Spleen (tissue), 11 donors: ENCODE measurements around the gene ITGA2B. TPM values are rescaled to one million over a fixed set of nuclear protein-coding genes. Genes with fewer than 3 reads are reported as not detected.
A peak's percentile ranks its signal among the peaks of the same experiment; 100 is the strongest.

Experiments
- DNase-seq: peaks from one replicate; pipeline ENCODE4 v3.0.0-alpha.2; 2020
- H3K27ac ChIP-seq, 8 donors: fragments of 200-600 bp; sonication (generic) in 7 of 8; 1 replicate in 4 of 8; 2 replicates in 4 of 8; pipeline versions ENCODE4 v1.5.0 to v1.8.0; 2016 to 2021; ENCODE audit warnings: inconsistent platforms in 4 of 8, mild to moderate bottlenecking in 4 of 8, moderate library complexity in 1 of 8
- H3K27me3 ChIP-seq, 7 donors: fragments of 200-600 bp; sonication (generic) in 6 of 7; replicated peaks in 1 of 7; 1 replicate in 4 of 7; 2 replicates in 3 of 7; pipeline versions ENCODE4 v1.5.0 to v1.8.0; 2016 to 2021; ENCODE audit warnings: inconsistent platforms in 3 of 7, mild to moderate bottlenecking in 1 of 7
- H3K36me3 ChIP-seq, 6 donors: fragments of 200-600 bp; sonication (generic) in 5 of 6; 1 replicate in 4 of 6; 2 replicates in 2 of 6; pipeline versions ENCODE4 v1.5.0 to v1.8.0; 2016 to 2021; ENCODE audit warnings: inconsistent platforms in 2 of 6
- H3K4me1 ChIP-seq, 6 donors: fragments of 200-600 bp; sonication (generic) in 5 of 6; 1 replicate in 3 of 6; 2 replicates in 3 of 6; pipeline versions ENCODE4 v1.5.0 to v1.8.0; 2016 to 2021; ENCODE audit warnings: inconsistent platforms in 3 of 6
- H3K4me3 ChIP-seq, 8 donors: fragments of 200-600 bp; sonication (generic) in 7 of 8; 1 replicate in 4 of 8; 2 replicates in 4 of 8; pipeline versions ENCODE4 v1.5.0 to v1.8.0; 2016 to 2021; ENCODE audit warnings: inconsistent platforms in 4 of 8, mild to moderate bottlenecking in 4 of 8, moderate library complexity in 2 of 8
- H3K9me3 ChIP-seq, 8 donors: fragments of 200-600 bp; sonication (generic) in 7 of 8; 1 replicate in 4 of 8; 2 replicates in 4 of 8; pipeline versions ENCODE4 v1.5.0 to v1.8.0; 2016 to 2021; ENCODE audit warnings: inconsistent platforms in 4 of 8
- POLR2A ChIP-seq, 3 donors: fragments of 450-650 bp; IDR thresholded peaks; one replicate each; pipeline ENCODE4 v1.5.1; 2017; ENCODE audit warnings: antibody characterized with exemption in 3 of 3, mild to moderate bottlenecking in 1 of 3
- POLR2AphosphoS5 ChIP-seq, 3 donors: sonication (generic); formaldehyde crosslinking; IDR thresholded peaks; one replicate each; pipeline ENCODE4 v1.5.1; 2017; ENCODE audit warnings: antibody characterized with exemption in 3 of 3
- WGBS, 5 donors: extraction: QIAGEN DNeasy Blood & Tissue Kit in 3 of 5; methylation state at CpG; one replicate each; pipeline versions ENCODE4 v1.1.5 to v1.1.7; 2013 to 2018; 5-methylcytosine and 5-hydroxymethylcytosine counted together
- intact Hi-C: fragments of 100-400 bp; cut with DNase I; formaldehyde crosslinking; loops from one replicate; pipeline ENCODE4 v1.15.0; 2023; ENCODE audit warnings: low total_unique reads
- polyA plus RNA-seq, 3 donors: library from polyadenylated mRNA; stranded (reverse); fragments of 200-250 nt; gene quantifications; one replicate each; pipeline ENCODE4 v1.2.1, GENCODE V29; 2013
- small RNA-seq, 4 donors: library from RNA; depleted of rRNA; stranded (forward); fragments of <200 nt; gene quantifications; one replicate each; pipeline ENCODE3, GENCODE V24; 2016
- total RNA-seq, 7 donors: library from RNA; depleted of rRNA in 3 of 7; stranded (reverse); fragments of >200 nt in 3 of 7; fragmentation: NEBNext Ultra II Directional in 4 of 7; extraction: Animal tissue kit (Norgen Biotek cat#: 25700) in 4 of 7; gene quantifications; one replicate each; pipeline versions ENCODE4 v1.1.0 to v1.2.1, GENCODE V29; 2016 to 2021
- TF ChIP-seq, protein P1 (sequence below), 11 experiments: fragments of 200-600 bp in 7 of 11; fragments of 450-650 bp in 4 of 11; sonication (generic) in 4 of 11; IDR thresholded peaks in 8 of 11; conservative IDR thresholded peaks in 3 of 11; 1 replicate in 7 of 11; 2 replicates in 4 of 11; pipeline versions ENCODE4 v1.4.0 to v1.8.0; 2016 to 2021; ENCODE audit warnings: antibody characterized with exemption in 11 of 11, inconsistent platforms in 4 of 11, mild to moderate bottlenecking in 1 of 11
- donor health status: healthy with polysubstance abuse.
- donor health status: DM: no; HTN: no; CAD: no; lungs with moderate emphysema.
- donor health status: DM: no; HTN: no; CAD: no.
- donor health status: Bipolar disorder and iron deficiency.
- donor health status: healthy.
- donor health status: DM: no; HTN: no; CAD: no.
- donor health status: DM: yes; HTN: yes; CAD: no.

The ITGA2B gene
- total and polyA plus RNA-seq, 10 donors: 0.93 to 36.7 (median 23.0) TPM

DNA sequence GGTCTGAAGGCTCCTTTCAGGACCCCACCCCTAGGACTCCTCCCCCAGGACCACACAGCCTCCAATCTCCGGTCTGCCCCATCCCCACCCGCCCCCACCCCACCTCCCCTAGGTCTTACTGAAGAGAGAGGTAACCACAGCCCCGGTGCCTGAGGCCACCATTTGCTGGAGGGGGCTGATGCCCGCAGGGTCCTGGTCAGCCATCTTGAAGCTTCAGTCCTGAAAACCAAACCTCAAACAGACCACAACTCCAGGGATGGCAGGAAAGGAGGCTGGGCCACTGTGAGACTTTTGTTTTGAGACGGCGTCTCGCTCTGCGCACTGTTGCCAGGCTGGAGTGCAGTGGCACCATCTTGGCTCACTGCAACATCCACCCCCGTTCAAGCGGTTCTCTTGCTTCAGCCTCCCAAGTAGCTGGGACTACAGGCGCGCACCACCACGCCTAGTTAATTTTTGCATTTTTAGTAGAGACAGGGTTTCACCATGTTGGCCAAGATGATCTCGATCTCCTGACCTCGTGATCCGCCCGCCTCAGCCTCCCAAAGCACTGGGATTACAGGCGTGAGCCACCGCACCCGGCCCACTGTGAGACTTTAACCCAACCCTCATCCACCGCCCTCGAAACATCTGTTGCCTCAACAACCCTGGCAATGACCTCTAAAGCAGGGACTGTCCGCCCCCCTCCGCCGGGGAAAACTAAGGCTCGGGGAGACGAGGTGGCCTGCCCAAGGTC, 65.9 kb downstream of the ITGA2B start:
- no peaks in the 10 kb centered on the region for H3K27me3 ChIP-seq
- WGBS, 5 donors: 67 to 78% (median 69%) methylated on average over 22 to 27 of the region's 27 CpGs
- no peak for DNase-seq
- intact Hi-C loops: loop anchor here (2.0 kb wide), 1 partner anchor 105 kb away; the partner anchor contains the start of gene UBTF
- peak overlapping the region; percentile 84 to 99 (median 94) for H3K4me3 ChIP-seq
- peaks cover 0 to 41% (median 34%) of the 10 kb centered on the region in 6 donors for H3K36me3 ChIP-seq
- peaks cover 15 to 69% (median 43%) of the 10 kb centered on the region in 6 donors for H3K4me1 ChIP-seq
- TF ChIP-seq POLR2A (IDR thresholded peaks at IDR 0.05): no peak
- TF ChIP-seq, protein P1, sequence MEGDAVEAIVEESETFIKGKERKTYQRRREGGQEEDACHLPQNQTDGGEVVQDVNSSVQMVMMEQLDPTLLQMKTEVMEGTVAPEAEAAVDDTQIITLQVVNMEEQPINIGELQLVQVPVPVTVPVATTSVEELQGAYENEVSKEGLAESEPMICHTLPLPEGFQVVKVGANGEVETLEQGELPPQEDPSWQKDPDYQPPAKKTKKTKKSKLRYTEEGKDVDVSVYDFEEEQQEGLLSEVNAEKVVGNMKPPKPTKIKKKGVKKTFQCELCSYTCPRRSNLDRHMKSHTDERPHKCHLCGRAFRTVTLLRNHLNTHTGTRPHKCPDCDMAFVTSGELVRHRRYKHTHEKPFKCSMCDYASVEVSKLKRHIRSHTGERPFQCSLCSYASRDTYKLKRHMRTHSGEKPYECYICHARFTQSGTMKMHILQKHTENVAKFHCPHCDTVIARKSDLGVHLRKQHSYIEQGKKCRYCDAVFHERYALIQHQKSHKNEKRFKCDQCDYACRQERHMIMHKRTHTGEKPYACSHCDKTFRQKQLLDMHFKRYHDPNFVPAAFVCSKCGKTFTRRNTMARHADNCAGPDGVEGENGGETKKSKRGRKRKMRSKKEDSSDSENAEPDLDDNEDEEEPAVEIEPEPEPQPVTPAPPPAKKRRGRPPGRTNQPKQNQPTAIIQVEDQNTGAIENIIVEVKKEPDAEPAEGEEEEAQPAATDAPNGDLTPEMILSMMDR (IDR thresholded peaks at IDR 0.05 in 8 of 11, conservative IDR thresholded peaks at IDR 0.05 in 3 of 11): no peak
- no peak for TF ChIP-seq POLR2AphosphoS5 (IDR thresholded peaks at IDR 0.05)
- H3K27ac ChIP-seq: peak overlapping the region in 2 of 8 donors; percentile 94 to 98
- H3K9me3 ChIP-seq: no peaks in the 10 kb centered on the region

GRCh38 chr17:44322236-44322895, 67.1 kb downstream of the ITGA2B start:
- Histone ChIP-seq H3K27me3 (peaks cover 0 to 10% (median 0%) of the 10 kb centered on the region in 7 donors), H3K36me3 (peaks cover 0 to 41% (median 34%) of the 10 kb centered on the region in 6 donors), H3K4me3 (no peak overlapping the region), H3K27ac (no peak overlapping the region), H3K4me1 (peaks cover 15 to 64% (median 41%) of the 10 kb centered on the region in 6 donors), H3K9me3 (no peaks in the 10 kb centered on the region)
- no peak for DNase-seq
- 93 to 98% (median 95%) methylated on average over 11 of the region's 11 CpGs for WGBS, 5 donors
- TF ChIP-seq POLR2A (IDR thresholded peaks at IDR 0.05) (no peak), POLR2AphosphoS5 (IDR thresholded peaks at IDR 0.05) (no peak)
- TF ChIP-seq, protein P1 (IDR thresholded peaks at IDR 0.05 in 8 of 11, conservative IDR thresholded peaks at IDR 0.05 in 3 of 11): no peak
- intact Hi-C loops: no loop called here

Small RNA genes lying within 50 kb of the gene (small RNA-seq; reads per million reads assigned to genes)
- 0 reads per million in 4 donors for gene RN7SL258P

Other genes with a start within 250 kb of the ITGA2B start
- gene HROB, start 247.7 kb downstream of the ITGA2B start, total RNA-seq: 1 to 10 TPM; 1.3 to 4.1 (median 1.8) TPM
- gene HROB, start 247.7 kb downstream of the ITGA2B start, polyA plus RNA-seq: 1 to 10 TPM in 2 of 3 donors, under 1 TPM in 1; 0.83 to 1.0 (median 1.0) TPM
- under 1 TPM in 1 of 7 donors, not detected in 6; 0.57 TPM for gene ASB16, start 218.9 kb downstream of the ITGA2B start, total RNA-seq
- gene ASB16, start 218.9 kb downstream of the ITGA2B start, polyA plus RNA-seq: under 1 TPM in 2 of 3 donors, not detected in 1; 0.09 to 0.16 TPM
- 10 to 100 TPM; 41.9 to 59.0 (median 43.8) TPM for gene TMUB2, start 202.7 kb downstream of the ITGA2B start, total RNA-seq
- 10 to 100 TPM; 26.8 to 49.4 (median 43.1) TPM for gene TMUB2, start 202.7 kb downstream of the ITGA2B start, polyA plus RNA-seq
- 10 to 100 TPM; 51.3 to 96.2 (median 68.4) TPM for gene ATXN7L3, start 189.8 kb downstream of the ITGA2B start, total RNA-seq
- 10 to 100 TPM; 25.2 to 55.5 (median 27.2) TPM for gene ATXN7L3, start 189.8 kb downstream of the ITGA2B start, polyA plus RNA-seq
- gene UBTF, start 170.0 kb downstream of the ITGA2B start, total RNA-seq: 100 to 1,000 TPM in 3 of 7 donors, 10 to 100 TPM in 4; 77.0 to 113 (median 94.8) TPM
- 10 to 100 TPM; 43.2 to 67.0 (median 43.9) TPM for gene UBTF, start 170.0 kb downstream of the ITGA2B start, polyA plus RNA-seq
- gene SLC4A1, start 121.5 kb downstream of the ITGA2B start, total RNA-seq: 100 to 1,000 TPM in 1 of 7 donors, 10 to 100 TPM in 4, 1 to 10 TPM in 2; 2.2 to 315 (median 10.5) TPM
- gene SLC4A1, start 121.5 kb downstream of the ITGA2B start, polyA plus RNA-seq: 10 to 100 TPM in 1 of 3 donors, under 1 TPM in 2; 0.04 to 14.7 (median 0.30) TPM
- gene RUNDC3A, start 81.0 kb downstream of the ITGA2B start, total RNA-seq: 10 to 100 TPM in 1 of 7 donors, 1 to 10 TPM in 5, under 1 TPM in 1; 0.95 to 12.5 (median 2.0) TPM
- gene RUNDC3A, start 81.0 kb downstream of the ITGA2B start, polyA plus RNA-seq: 10 to 100 TPM in 1 of 3 donors, 1 to 10 TPM in 1, under 1 TPM in 1; 0.48 to 14.6 (median 1.2) TPM
- 100 to 1,000 TPM in 4 of 7 donors, 10 to 100 TPM in 3; 76.1 to 214 (median 104) TPM for gene SLC25A39, start 64.8 kb downstream of the ITGA2B start, total RNA-seq
- 100 to 1,000 TPM; 101 to 204 (median 132) TPM for gene SLC25A39, start 64.8 kb downstream of the ITGA2B start, polyA plus RNA-seq
- 100 to 1,000 TPM; 503 to 896 (median 579) TPM for gene GRN, start 44.3 kb downstream of the ITGA2B start, total RNA-seq
- gene GRN, start 44.3 kb downstream of the ITGA2B start, polyA plus RNA-seq: 100 to 1,000 TPM; 135 to 237 (median 166) TPM
- 1 to 10 TPM in 2 of 7 donors, under 1 TPM in 5; 0.60 to 2.5 (median 0.69) TPM for gene FAM171A2, start 25.8 kb downstream of the ITGA2B start, total RNA-seq
- gene FAM171A2, start 25.8 kb downstream of the ITGA2B start, polyA plus RNA-seq: under 1 TPM; 0.11 to 0.42 (median 0.33) TPM
- gene GPATCH8, start 113.8 kb upstream of the ITGA2B start, total RNA-seq: 10 to 100 TPM; 48.4 to 66.3 (median 60.5) TPM
- gene GPATCH8, start 113.8 kb upstream of the ITGA2B start, polyA plus RNA-seq: 1 to 10 TPM; 4.8 to 9.1 (median 5.3) TPM
- gene FZD2, start 167.8 kb upstream of the ITGA2B start, total RNA-seq: 1 to 10 TPM; 1.2 to 6.0 (median 3.1) TPM
- 1 to 10 TPM; 2.0 to 3.8 (median 2.2) TPM for gene FZD2, start 167.8 kb upstream of the ITGA2B start, polyA plus RNA-seq